Stimulated activated CD4-positive, alpha-beta T cell treated with anti-CD3 and anti-CD28 coated beads, Interleukin-15, amount 100 ng/mL, for 1 hour (primary cell): ENCODE data around the gene SYT2.
"Not testable (repeated sequence)": the region's sequence is repeated elsewhere in the genome, so short reads cannot be mapped to it uniquely, and the experiment has no call there.

Source experiments
- DNase-seq, 2 donors: peaks; one replicate each; pipeline ENCODE4 v3.0.0-alpha.2; 2020; ENCODE audit warnings: low read depth in 1 of 2, low spot score in 1 of 2

The SYT2 gene

GRCh38 chr1:202593845-202594244 is 116.4 kb downstream of the SYT2 start:
- no peak for DNase-seq

GRCh38 chr1:202592146-202592545 is 118.1 kb downstream of the SYT2 start:
- DNase-seq, result no peak

GRCh38 chr1:202591515-202591914 is 118.7 kb downstream of the SYT2 start:
- no peak for DNase-seq

GRCh38 chr1:202590975-202591411 is 119.3 kb downstream of the SYT2 start:
- DNase-seq, result no peak

GRCh38 chr1:202590126-202590525 is 120.1 kb downstream of the SYT2 start:
- DNase-seq, result no peak

GRCh38 chr1:202589190-202589930 is 120.9 kb downstream of the SYT2 start:
- DNase-seq, result no peak

GRCh38 chr1:202588503-202589189 is 121.6 kb downstream of the SYT2 start:
- DNase-seq, result no peak

GRCh38 chr1:202587859-202588485 is 122.3 kb downstream of the SYT2 start:
- DNase-seq, result no peak

GRCh38 chr1:202586871-202587270 is 123.4 kb downstream of the SYT2 start:
- no peak for DNase-seq

GRCh38 chr1:202586018-202586821 is 124.0 kb downstream of the SYT2 start:
- DNase-seq, result no peak

GRCh38 chr1:202585590-202585933 is 124.7 kb downstream of the SYT2 start:
- DNase-seq, result no peak

- no peak for DNase-seq
Observed at GRCh38 chr1:202584707-202585589, 125.3 kb downstream of the SYT2 start.

- DNase-seq, result not testable (repeated sequence)
Observed at GRCh38 chr1:202582350-202582749, 127.9 kb downstream of the SYT2 start.

GRCh38 chr1:202580619-202581018 is 129.6 kb downstream of the SYT2 start:
- no peak for DNase-seq

- no peak for DNase-seq
Observed at GRCh38 chr1:202579806-202580205, 130.4 kb downstream of the SYT2 start.

- no peak for DNase-seq
Observed at GRCh38 chr1:202578565-202578964, 131.7 kb downstream of the SYT2 start.

- DNase-seq, result no peak
Observed at GRCh38 chr1:202578001-202578504, 132.2 kb downstream of the SYT2 start.

GRCh38 chr1:202577381-202577780 is 132.9 kb downstream of the SYT2 start:
- DNase-seq, result no peak

- DNase-seq, result no peak
Observed at GRCh38 chr1:202576816-202577215, 133.4 kb downstream of the SYT2 start.

- DNase-seq, result no peak
Observed at GRCh38 chr1:202575918-202576653, 134.2 kb downstream of the SYT2 start.
